CD4-positive, alpha-beta T cell treated with Interleukin-4 for 4 hours (primary cell): ENCODE measurements around the gene VAV3.
A peak's percentile ranks its signal among the peaks of the same experiment; 100 is the strongest.
"Not testable (repeated sequence)": the region's sequence is repeated elsewhere in the genome, so short reads cannot be mapped to it uniquely, and the experiment has no call there.

Source experiments
- DNase-seq: peaks from one replicate; pipeline ENCODE4 v3.0.0-alpha.2; 2020

The VAV3 gene, protein sequence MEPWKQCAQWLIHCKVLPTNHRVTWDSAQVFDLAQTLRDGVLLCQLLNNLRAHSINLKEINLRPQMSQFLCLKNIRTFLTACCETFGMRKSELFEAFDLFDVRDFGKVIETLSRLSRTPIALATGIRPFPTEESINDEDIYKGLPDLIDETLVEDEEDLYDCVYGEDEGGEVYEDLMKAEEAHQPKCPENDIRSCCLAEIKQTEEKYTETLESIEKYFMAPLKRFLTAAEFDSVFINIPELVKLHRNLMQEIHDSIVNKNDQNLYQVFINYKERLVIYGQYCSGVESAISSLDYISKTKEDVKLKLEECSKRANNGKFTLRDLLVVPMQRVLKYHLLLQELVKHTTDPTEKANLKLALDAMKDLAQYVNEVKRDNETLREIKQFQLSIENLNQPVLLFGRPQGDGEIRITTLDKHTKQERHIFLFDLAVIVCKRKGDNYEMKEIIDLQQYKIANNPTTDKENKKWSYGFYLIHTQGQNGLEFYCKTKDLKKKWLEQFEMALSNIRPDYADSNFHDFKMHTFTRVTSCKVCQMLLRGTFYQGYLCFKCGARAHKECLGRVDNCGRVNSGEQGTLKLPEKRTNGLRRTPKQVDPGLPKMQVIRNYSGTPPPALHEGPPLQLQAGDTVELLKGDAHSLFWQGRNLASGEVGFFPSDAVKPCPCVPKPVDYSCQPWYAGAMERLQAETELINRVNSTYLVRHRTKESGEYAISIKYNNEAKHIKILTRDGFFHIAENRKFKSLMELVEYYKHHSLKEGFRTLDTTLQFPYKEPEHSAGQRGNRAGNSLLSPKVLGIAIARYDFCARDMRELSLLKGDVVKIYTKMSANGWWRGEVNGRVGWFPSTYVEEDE

DNA sequence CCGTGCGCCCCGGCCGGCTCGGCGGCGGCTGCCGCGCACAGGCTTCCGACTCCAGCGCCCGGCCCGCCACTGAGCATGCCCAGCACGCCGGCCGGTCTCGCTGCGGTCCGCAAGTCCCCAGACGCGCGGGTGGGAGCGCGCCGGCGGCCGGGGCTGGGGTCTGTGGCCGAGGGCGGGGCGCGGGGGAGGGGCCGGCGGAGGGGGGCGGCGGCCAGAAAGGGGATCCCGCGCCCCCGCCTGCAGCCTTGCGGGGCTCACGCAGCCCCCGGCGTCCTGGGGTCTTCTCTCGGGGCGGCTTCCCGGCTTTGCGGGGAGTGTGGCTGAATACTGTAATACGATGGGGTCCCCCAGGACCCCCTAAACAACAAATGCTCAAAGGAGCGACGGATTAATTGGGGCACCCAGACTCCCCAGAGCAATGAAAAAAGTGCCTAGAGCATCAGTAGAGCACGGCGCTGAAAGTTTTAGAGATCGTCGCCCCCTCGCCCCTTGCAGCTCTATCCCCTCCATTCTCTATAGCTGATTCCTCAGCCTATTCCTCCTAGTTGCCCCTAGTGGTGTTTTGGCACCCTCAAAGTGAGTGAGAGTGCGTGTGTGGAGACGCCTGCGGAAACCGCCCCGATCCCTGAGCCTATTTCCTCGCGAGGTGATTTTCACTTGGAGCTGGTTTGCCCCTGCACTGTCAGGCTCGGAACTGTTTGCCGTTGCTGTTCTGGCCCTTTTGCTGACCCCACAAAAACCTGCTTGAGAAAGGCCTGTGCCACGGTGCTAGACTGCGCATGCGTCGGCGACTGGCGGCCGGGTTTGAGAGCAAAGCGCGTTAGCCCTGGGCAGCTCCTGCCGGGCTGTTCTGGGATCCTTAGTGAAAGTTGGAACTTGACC, at the start of gene VAV3:
Gene VAV3, minus strand, starts transcription at position 71 of the 882 bp plus-strand sequence. CDS start 311 bp downstream, outside the sequence.
- peak; percentile 45 for DNase-seq

DNA sequence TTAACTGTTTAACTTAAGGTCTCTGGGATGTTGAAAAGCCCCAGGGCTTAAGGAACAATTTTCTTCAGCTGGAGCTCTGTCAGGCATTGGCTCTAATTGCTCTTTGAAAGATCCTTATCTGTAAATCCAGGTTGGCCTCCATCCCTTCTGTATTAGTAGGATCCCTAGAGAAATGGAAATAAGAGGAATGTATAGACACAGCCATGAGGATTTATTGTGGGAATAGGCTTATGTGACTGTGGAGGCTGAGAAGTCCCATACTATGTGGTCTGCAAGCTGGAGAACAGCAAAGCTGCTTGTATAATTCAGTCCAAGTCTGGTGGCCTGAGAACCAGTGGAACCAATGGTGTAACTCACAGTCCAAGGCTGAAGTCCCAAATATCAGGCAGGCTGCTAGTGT, 47.6 kb upstream of the VAV3 start:
- DNase-seq = no peak

DNA sequence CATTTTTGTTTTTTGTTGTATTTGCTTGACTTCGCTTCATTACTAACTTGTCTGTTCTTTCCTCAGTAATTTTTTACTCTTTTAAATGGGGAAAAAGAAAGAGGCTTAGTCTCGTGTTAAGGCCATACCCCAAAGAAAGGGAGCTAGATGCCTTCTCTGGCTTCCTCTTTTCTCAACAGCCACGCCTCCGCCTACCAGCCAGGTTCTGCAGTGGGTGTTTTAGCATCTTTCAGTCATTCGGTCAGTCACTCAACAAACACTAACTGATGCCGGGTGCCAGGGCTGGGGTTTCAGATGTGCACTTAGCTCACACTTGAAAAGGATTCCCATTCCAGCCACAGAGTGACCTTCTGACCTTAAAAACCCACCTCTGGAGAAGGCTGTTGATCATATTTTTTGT, 46.3 kb upstream of the VAV3 start:
- DNase-seq = no peak

DNA sequence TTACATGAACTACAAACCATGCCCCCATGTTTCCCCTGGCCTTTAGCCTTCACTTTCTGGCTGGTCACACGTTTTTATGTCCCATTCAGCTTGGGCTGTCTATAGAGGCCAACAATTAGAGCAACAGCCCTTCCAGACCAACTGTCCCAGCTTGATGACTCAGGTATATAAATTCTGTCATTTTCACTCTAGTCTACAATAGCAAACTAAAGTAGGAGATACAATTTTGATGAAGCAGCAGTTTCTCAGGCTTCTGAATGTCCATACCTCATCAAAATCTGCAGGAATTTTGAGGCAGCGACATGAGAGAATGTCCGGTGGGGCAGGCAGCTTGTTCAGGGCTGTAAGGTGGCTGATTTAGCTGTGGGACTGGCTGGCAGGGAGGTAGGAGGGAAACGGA, 45.6 kb upstream of the VAV3 start:
- no peak for DNase-seq

DNA sequence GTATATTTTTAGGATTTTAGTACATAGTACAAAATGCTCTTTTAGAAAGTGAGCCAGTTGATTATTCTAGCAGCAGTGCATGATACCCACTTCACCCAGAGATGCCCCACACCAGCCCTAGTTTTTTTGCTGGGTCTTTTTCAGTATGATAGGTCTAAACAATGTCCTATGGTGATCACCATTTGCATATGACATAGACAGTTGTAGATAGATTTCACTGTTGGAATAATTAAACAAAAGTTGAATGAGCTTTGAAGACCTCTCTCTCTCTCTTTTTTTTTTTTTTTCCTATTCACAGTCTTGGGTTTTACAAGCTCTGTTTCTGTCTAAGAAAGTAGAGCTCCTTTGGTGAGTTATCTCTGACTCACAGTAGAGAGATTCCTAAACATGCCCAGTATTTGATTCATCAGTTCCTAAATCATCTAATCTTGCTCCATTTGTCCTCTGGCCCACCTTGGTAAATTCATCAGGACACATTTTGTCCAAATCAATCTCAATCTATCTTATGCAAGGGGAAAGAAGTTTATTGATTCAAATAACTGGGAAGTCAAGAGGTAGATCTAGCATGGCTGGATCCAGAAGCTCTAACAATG, 44.7 kb upstream of the VAV3 start:
- DNase-seq = no peak

DNA sequence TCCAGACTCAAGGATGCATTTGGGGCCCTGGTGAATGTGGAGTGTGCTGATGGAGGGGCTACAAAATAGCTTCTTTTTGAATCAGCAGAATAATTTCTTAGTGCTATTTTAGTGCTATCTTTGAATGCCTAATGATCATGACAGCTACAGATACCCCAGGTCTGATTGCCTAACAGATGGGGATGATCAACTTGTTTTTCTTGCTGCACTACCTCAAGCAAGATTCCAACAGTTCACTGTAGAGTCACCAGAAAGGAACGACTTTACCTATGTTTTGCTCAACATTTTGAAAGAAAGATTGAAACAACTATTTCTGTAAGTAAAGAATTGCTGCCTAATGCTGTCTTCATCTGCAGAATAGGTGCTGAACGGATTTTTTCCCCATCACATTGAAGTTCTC, 42.6 kb upstream of the VAV3 start:
- no peak for DNase-seq

DNA sequence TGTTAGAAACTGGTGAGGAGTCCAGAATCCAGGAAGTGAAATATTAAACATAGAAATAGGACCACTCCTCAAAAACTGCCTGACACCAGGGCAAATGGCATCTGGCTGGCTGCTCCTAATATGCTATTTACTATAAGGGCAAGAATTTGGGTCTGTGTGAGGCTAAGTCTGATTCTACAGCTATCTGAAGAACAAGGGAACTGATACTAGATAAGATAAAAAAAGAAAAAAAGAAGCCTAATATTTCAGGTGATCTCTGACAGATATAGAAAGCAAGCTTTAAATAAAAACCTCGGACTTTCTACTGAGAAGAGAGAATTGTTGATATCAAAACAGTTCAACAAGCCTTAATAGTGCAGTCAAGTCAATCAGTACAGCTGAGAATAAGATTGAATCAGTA, 42.1 kb upstream of the VAV3 start:
- DNase-seq = no peak

DNA sequence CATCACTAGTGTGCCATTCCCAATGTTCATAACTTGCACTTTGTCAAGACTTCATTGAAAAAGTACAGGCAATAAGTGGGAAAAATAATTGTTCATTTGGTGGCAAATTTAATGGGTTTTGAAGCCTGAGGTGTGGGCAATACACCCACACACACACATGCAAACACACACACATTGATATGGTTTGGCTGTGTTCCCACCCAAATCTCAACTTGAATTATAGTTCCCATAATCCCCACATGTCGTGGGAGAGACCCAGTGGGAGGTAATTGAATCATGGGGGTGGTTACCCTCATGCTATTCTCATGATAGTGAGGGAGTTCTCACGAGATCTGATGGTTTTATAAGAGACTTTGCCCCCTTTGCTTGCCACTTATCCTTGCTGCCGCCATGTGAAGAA, 39.9 kb upstream of the VAV3 start:
- DNase-seq = not testable (repeated sequence)

DNA sequence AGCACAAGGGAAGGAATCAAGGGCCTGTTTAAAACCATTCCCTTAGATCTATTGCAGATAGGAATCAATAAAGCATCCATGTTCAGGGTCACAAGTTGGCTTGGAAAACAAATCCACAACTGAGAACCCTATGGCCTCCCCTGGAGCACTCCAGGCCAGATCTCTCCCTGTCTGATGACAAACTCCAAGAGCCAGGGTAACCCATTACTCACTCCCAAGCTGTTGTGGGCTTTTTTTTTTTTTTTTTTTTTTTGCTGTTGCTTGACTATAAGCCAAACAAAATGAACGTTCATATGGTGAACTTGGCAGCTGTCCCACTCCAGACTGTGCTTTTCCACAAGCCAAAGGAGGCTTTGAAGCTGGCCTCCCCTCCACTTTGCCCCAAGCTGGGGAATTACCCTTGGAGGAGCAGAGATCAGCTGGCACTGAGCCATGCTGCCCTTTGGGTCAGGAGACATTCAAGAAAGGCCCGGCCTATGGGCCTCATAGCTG, 35.7 kb upstream of the VAV3 start:
- DNase-seq = no peak

DNA sequence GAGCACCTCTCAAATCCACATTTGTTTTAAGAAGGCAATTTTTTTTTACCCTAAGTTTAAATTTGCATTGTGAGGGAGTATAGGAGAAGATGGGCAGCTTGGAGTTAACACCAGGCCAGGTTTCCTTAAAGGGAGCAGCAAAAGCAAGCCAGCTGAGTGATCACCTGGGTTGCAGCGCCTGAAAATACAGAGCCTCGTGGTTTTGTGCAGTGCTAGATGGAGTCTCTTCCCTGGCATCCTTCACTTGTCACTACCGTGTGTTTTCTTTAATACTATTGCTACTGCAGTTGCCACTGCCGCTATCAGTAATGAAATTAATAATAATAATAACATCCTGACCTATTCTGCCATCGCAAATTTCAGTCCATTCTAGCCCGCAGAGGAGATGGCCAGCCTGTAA, 35.2 kb upstream of the VAV3 start:
- no peak for DNase-seq

DNA sequence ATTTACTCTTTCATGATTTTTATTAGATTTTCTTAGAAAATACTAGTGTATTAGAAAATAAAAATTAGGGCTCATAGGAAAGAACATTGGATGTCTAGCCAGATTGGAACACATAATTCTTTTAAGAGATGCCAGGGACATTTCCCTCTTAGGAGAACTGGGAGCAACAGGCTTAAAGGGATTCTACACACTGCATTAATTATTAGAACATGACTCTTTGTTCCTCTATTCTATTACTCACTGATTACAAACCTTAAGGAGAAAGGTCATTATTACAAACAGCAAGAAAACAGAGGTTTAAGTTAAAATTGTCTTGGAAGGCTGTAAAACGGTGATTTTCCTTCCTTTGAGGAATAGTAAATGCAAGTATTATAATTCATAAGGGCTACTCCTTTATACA, 32.9 kb upstream of the VAV3 start:
- no peak for DNase-seq

DNA sequence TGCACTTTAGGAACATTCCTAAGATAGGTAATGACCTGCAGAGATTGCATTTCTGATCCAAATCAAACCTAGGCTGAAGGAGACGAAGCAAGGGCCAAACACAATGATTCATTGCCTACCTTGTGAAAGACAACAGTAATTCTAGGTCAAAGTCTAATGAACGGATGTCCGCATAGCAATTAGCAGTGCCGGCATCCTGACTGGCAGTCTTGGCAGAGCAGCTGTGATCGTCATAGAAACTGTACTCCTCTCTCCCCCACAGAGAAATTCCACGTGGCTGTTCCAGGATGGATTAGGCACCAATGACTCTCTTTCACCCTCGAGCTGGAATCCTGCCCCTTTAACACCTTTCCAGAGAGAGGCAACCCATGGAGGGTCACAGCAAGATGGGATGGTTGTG, 28.9 kb upstream of the VAV3 start:
- no peak for DNase-seq

DNA sequence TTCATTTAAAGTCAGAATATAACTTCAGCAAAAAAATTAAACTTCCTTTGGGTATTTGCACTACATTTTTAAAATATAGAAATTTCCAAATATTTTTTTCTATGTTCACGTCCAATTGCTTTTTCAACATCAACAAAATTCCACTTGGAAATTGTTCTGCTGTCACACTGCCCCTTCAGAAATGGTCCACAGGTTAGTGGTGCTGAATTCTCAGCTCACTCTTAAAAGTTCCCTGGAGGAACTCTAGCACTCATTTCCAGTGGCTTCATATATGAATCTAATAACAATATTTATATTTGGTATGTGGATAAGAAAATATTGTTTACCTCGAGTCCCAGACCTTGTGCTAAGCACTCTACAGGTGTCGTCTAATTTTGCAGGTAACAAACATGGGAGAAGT, 27.4 kb upstream of the VAV3 start:
- no peak for DNase-seq

DNA sequence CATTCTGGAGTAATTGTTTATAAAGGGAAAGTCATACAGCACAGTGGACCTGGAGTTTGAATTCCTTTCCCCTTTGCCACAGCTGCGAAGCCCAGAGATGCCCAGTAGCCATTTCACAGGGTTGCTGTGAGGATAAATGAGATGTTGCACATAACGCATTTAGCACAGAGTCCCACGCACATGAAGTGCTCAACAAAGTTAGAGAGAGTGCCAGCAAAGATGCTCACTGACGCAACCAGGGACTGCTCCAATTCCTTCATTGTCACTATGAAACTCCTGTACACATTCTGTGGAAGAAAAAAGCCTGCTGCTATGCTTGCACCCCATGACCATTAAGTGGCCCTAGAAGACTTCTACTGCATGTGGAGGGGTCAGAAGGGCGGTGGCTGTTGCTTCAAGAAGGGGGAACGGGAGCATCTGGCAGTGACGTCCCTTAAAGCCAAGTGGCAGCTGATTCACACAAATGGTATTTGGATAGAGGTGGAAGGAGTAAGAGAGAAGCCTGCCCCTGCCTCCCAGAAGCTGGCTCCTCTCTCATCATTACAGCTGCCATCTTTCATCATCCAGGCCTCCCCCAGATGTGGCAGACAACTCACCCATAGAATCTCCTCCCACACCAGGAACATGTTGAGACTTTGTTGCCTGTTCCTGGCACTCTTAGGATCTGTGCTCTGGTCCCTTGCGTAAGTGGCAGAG, 26.5 kb upstream of the VAV3 start:
- DNase-seq = no peak

DNA sequence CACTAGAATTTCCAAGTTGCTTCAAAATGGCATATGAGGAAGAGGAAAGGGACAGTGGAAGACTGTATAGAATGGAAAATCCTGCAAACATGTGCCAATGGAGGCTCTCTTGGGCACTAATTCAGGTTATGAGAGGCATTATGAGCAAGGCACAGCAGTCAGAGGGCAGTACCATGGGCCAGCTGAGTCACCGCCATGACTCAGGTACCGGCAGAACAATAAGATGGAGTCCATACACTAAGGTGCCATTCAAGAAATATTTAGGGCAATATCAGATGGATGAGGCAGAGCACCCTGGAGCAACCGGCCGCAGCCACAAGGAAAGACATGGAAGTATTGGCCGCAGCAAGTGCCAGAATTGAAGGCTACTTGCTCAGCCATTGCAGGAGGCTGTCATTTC, 25.6 kb upstream of the VAV3 start:
- DNase-seq = no peak

DNA sequence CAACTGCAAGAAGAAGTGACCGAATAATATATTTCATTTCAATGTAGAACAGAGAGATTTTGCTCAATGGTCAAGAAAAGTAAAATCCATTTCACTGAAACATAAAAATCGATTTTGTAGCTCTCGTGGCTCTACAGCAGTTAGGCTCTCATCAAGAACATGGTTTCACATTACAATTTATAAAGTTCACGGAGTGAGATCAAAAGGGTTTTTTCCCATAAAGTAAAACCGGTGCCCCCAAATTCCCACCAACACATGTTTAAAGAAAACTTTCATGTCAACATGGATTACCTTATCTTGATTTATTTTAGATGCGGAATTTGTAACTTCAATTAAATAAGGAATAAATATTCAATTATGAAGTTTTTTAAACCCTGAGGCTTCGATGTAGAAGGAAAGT, 16.3 kb upstream of the VAV3 start:
- no peak for DNase-seq

DNA sequence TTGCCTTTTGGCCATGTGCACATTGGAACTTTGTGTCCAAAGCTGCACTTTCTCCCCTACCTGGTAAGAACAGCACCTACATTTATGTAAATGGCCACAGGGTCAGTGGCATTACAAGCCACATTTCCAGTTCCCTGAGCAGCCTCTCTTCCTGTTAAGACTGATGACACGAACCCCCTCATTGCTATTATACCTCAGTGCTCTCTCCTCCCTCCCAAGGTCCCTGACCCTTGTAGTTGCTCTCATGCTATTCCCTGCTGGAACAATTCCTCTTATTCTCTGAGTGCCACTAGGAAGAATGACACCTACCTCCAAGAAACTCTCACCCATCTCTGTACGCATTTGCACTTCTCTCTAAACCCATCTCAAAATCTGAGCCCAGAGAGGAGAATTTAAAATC, 14.9 kb upstream of the VAV3 start:
- no peak for DNase-seq

DNA sequence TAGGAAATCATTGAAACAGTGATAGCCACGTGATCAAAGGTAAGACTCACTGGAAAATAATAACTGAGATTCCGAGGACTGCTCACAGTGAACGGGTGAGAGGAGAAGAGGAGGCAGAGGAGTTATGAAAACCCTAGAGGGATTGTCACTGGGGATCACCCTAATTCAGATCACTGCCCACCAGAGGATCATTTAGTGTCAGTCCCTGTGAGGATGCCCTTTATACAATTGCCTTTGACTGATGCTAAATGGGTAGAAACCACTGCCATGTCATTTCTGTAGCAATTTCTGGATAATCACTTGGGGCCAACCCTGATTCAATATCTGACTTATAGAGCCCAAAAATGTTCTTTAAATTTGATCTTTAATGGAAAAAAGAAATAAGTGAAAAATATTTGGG, 14.1 kb upstream of the VAV3 start:
- DNase-seq = no peak

DNA sequence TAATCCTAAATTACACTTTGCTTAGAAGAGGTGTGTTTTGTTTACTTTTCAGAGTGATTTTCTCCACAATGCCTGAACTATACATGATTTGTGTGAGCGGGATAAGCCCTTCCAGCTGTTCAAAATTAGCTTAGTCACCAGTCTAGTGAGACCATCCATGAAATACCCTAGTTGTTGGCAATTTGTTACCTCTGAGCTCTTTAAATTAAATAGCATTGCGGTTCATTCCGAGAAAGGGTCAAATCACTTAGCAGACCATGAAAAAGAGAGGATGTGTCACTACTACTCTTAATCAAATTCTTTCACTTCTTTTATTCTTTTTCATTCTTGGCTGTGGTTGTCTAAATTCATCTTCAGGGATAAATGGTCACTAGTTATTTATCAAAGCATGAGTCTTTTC, 11.9 kb upstream of the VAV3 start:
- no peak for DNase-seq

DNA sequence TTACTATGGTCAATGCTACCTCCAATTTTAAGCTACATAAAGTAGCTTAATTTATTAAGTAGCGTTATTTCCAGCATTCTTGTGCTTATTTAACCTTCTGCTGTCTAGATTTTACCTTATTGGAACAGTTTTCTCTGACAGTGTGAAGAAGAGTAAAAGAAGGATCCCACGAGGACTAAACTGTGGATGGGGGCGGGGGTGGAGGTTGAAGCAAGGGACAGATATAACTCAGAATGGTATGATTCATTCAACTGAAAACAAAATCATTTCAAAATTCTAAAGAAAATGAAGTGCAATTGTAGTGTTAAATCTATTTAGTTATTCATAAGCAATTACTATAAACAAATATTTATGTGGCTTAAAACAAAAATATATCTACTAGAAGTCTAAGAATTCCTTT, 11.5 kb upstream of the VAV3 start:
- DNase-seq = no peak

DNA sequence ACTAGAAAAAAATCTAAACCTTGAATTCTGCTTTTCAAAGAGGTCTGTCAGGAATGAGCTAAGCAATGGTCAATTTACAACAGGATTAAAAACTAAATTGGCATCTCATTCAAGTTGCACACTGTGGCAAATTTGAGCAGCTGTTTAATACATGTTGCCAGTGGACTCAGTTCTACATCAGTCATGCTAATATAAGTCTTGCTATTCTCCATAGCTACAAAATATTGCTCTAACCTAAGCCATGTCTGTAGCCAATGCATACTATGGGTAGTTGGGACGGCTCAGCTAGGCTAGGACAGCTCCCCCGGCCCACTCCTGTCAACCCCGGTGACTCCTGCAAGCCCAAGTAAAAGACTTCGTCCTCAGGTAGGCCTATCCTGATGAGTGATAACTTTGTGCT, 10.9 kb upstream of the VAV3 start:
- no peak for DNase-seq

DNA sequence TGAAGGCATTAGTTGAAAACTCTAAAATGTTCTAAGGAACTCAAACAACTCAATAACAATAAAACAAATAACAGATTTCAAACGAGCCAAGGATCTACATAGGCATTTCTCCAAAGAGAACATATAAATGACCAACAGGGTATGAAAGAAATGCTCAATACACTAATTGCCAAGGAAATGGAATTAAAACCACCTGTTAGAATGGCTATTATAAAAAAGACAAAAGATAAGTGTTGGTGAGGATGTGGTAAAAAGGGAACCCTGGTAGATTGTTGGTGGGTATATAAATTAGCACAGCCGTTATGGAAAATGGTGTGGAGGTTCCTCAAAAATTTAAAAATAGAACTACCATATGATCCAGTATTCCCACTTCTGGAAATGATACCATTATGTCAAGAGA, 9.1 kb upstream of the VAV3 start:
- DNase-seq = no peak
